GM18508 (cell line): ENCODE data around the gene HSD3B2.

Experiments
- ATAC-seq: cut with Tn5 transposase; IDR thresholded peaks from one replicate; pipeline ENCODE4 v1.9.1; 2021; ENCODE audit warnings: moderate number of reproducible peaks; ENCODE audit not compliant: insufficient read depth, unreplicated experiment

Gene HSD3B2

GRCh38 chr1:119451158-119451557, 36.2 kb downstream of the HSD3B2 start:
- no peak for ATAC-seq

- no peak for ATAC-seq
These were observed 37.1 kb downstream of the HSD3B2 start for GRCh38 chr1:119452091-119452490.

GRCh38 chr1:119453021-119453420, 38.1 kb downstream of the HSD3B2 start:
- no peak for ATAC-seq

- no peak for ATAC-seq
These were observed 48.0 kb downstream of the HSD3B2 start for GRCh38 chr1:119462964-119463363.

- ATAC-seq = no peak
These were observed 48.6 kb downstream of the HSD3B2 start for GRCh38 chr1:119463569-119463968.

GRCh38 chr1:119466445-119466844, 51.5 kb downstream of the HSD3B2 start:
- ATAC-seq = no peak

GRCh38 chr1:119467219-119467618, 52.3 kb downstream of the HSD3B2 start:
- no peak for ATAC-seq

GRCh38 chr1:119467857-119468668, 53.1 kb downstream of the HSD3B2 start:
- no peak for ATAC-seq

- no peak for ATAC-seq
These were observed 54.8 kb downstream of the HSD3B2 start for GRCh38 chr1:119469741-119470140.

GRCh38 chr1:119470377-119470776, 55.4 kb downstream of the HSD3B2 start:
- ATAC-seq = no peak

- ATAC-seq = no peak
These were observed 56.0 kb downstream of the HSD3B2 start for GRCh38 chr1:119470958-119471357.

- ATAC-seq = no peak
These were observed 56.6 kb downstream of the HSD3B2 start for GRCh38 chr1:119471566-119471965.

- ATAC-seq = no peak
These were observed 57.3 kb downstream of the HSD3B2 start for GRCh38 chr1:119472080-119472818.
